ENCODE measurements around the gene PHACTR1. TPM values are rescaled to one million over a fixed set of nuclear protein-coding genes. Genes with fewer than 3 reads are reported as not detected.

Gene PHACTR1
- polyA plus RNA-seq, 1 of the 3 experiments (the other 2 are of a cell fraction) = 0.12 TPM

GRCh38 chr6:12766365-12766764 is 49.8 kb downstream of the PHACTR1 start:
- Histone ChIP-seq H3K9ac (no peak overlapping the region), H2AFZ (ENCODE audit: low read depth) (no peak overlapping the region), H3K9me2 (no peaks in the 10 kb centered on the region), H3F3A (replicated peaks; ENCODE audit: insufficient read depth) (no peaks in the 10 kb centered on the region), H3K4me2 (no peak overlapping the region), H4K20me1 (ENCODE audit: insufficient read depth) (no peaks in the 10 kb centered on the region), H3K4me3 (ENCODE audit: low read depth in 2 of 2, low read length in 1 of 2) (no peak overlapping the region), H3K36me3 (replicated peaks in 1 of 2; ENCODE audit: control insufficient read depth in 1 of 2, insufficient read depth in 2 of 2, low read length in 1 of 2) (no peaks in the 10 kb centered on the region), H3K79me2 (ENCODE audit: insufficient read depth) (no peaks in the 10 kb centered on the region), H3K9me3 (no peaks in the 10 kb centered on the region), H3K27ac (ENCODE audit: low read depth in 2 of 2, low read length in 1 of 2) (no peak overlapping the region), H3K27me3 (ENCODE audit: insufficient read depth) (no peaks in the 10 kb centered on the region), H3K4me1 (ENCODE audit: control insufficient read depth in 1 of 2, insufficient read depth in 2 of 2, low read depth in 1 of 2, low read length in 1 of 2) (no peaks in the 10 kb centered on the region)
- no peak for DNase-seq
- POLR2A ChIA-PET = no interaction called here
- no peak for TF ChIP-seq SMC3 (IDR thresholded peaks at IDR 0.05; ENCODE audit: low read depth, low read length)
- TF ChIP-seq NFIC (IDR thresholded peaks at IDR 0.05; ENCODE audit: borderline replicate concordance) = no peak
- no peak for TF ChIP-seq MAX (IDR thresholded peaks at IDR 0.05; ENCODE audit: low read depth)
- TF ChIP-seq MXI1 (IDR thresholded peaks at IDR 0.05; ENCODE audit: low read depth, low read length) = no peak
- no peak for TF ChIP-seq TCF12 (IDR thresholded peaks at IDR 0.05)
- TF ChIP-seq PBX3 (IDR thresholded peaks at IDR 0.05) = no peak
- TF ChIP-seq USF1 (IDR thresholded peaks at IDR 0.05; ENCODE audit: borderline replicate concordance, low read depth) = no peak
- TF ChIP-seq EP300 (IDR thresholded peaks at IDR 0.05; ENCODE audit: borderline replicate concordance in 1 of 2, low read depth in 1 of 2, low read length in 1 of 2) = no peak
- no peak for TF ChIP-seq POLR2AphosphoS5 (IDR thresholded peaks at IDR 0.05; ENCODE audit: low read depth, low read length)
- no peak for TF ChIP-seq IRF3 (IDR thresholded peaks at IDR 0.05; ENCODE audit: low read depth, low read length)
- no peak for TF ChIP-seq USF2 (IDR thresholded peaks at IDR 0.05; ENCODE audit: borderline replicate concordance, low read depth, low read length)
- no peak for TF ChIP-seq TAF1 (IDR thresholded peaks at IDR 0.05; ENCODE audit: borderline replicate concordance, low read depth, low read length)
- TF ChIP-seq GABPA (IDR thresholded peaks at IDR 0.05; ENCODE audit: low read depth) = no peak
- TF ChIP-seq FOSL2 (IDR thresholded peaks at IDR 0.05; ENCODE audit: borderline replicate concordance, low read depth) = no peak
- CTCF ChIA-PET = no interaction called here
- 5% methylated on average over 3 of the region's 3 CpGs for WGBS (ENCODE audit: low lambda C conversion rate)

- Histone ChIP-seq H3K9me2 (no peaks in the 10 kb centered on the region), H3K9ac (no peak overlapping the region), H3K36me3 (replicated peaks in 1 of 2; ENCODE audit: control insufficient read depth in 1 of 2, insufficient read depth in 2 of 2, low read length in 1 of 2) (no peaks in the 10 kb centered on the region), H3K4me3 (ENCODE audit: low read depth in 2 of 2, low read length in 1 of 2) (no peak overlapping the region), H3K4me1 (ENCODE audit: control insufficient read depth in 1 of 2, insufficient read depth in 2 of 2, low read depth in 1 of 2, low read length in 1 of 2) (no peaks in the 10 kb centered on the region), H3K27ac (ENCODE audit: low read depth in 2 of 2, low read length in 1 of 2) (no peak overlapping the region), H2AFZ (ENCODE audit: low read depth) (no peak overlapping the region), H3K4me2 (no peak overlapping the region), H3F3A (replicated peaks; ENCODE audit: insufficient read depth) (no peaks in the 10 kb centered on the region), H3K27me3 (ENCODE audit: insufficient read depth) (no peaks in the 10 kb centered on the region), H3K79me2 (ENCODE audit: insufficient read depth) (no peaks in the 10 kb centered on the region), H4K20me1 (ENCODE audit: insufficient read depth) (no peaks in the 10 kb centered on the region), H3K9me3 (no peaks in the 10 kb centered on the region)
- ChIA-PET POLR2A (no interaction called here), CTCF (no interaction called here)
- TF ChIP-seq RFX5 (IDR thresholded peaks at IDR 0.05; ENCODE audit: low read length) (no peak), USF2 (IDR thresholded peaks at IDR 0.05; ENCODE audit: borderline replicate concordance, low read depth, low read length) (no peak), MXI1 (IDR thresholded peaks at IDR 0.05; ENCODE audit: low read depth, low read length) (no peak)
- no peak for DNase-seq
- WGBS (ENCODE audit: low lambda C conversion rate) = 67% methylated on average over 3 of the region's 3 CpGs
These were observed 50.4 kb downstream of the PHACTR1 start for GRCh38 chr6:12767016-12767415.

All from SK-N-SH (cell line).